Measurements from ENCODE around the gene TUBB2B. TPM values are rescaled to one million over a fixed set of nuclear protein-coding genes. Genes with fewer than 3 reads are reported as not detected.

The TUBB2B gene
- total and polyA plus RNA-seq, 9 of the 15 experiments (the other 6 are each of a cell fraction or from before 2014, with no cell fraction given): 0.11 to 9.7 (median 4.6) TPM

DNA sequence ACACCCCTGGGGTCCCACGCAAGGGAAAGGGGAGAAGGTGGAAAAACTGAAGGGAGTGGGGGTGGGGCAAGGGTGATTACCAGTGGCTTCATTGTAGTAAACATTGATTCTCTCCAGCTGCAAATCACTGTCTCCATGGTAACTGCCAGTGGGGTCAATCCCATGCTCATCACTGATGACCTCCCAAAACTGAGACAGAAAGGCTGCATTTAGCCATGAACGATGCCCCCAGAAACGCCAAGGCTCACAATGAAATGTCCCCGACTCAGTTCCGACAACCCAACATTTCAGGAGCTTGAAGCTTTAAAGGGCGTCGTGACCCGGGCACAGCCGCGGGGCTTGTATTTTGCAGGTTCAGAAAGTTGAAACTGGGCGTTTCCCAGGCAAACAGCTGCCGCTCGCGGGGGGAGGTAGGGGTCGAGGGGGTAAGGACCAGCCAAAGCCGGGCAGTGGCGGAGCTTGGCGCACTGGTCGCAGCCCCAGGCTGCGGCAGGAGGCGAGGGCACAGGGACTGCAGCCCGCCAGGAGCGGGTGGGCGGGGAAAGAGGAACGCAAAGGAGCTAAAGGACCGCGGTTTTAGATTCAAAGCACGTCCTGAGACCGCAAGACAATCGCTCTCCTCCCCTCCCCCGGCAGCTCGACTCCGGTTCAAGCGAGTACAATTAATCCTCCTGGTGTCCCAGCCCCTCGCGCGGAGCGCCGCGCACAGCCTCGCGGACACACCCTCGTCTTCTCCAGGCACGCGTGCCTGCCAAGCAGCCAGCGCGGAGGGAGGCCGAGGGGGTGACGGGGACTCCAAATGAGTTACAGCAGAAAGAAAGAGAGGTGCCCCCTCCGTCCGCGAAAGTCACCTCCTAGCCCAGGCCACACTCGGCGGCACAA lies 731 bp downstream of the TUBB2B start (continued):
- TF ChIP-seq, protein P1, sequence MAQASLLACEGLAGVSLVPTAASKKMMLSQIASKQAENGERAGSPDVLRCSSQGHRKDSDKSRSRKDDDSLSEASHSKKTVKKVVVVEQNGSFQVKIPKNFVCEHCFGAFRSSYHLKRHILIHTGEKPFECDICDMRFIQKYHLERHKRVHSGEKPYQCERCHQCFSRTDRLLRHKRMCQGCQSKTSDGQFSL (CRISPR knock-in tag; IDR thresholded peaks at IDR 0.05): no peak
- TF ChIP-seq, protein P1 (tag; IDR thresholded peaks at IDR 0.05): no peak
- TF ChIP-seq, protein P2, sequence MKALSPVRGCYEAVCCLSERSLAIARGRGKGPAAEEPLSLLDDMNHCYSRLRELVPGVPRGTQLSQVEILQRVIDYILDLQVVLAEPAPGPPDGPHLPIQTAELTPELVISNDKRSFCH (CRISPR knock-in tag; IDR thresholded peaks at IDR 0.05): no peak
- TF ChIP-seq, protein P2 (tag; IDR thresholded peaks at IDR 0.05): 0 out of 2 replicates have a peak, but pooled peaks have one; percentile 77
- no peak for TF ChIP-seq NCOA4 (IDR thresholded peaks at IDR 0.05; ENCODE audit: partially characterized antibody)
- 0 out of 2 replicates have a peak, but pooled peaks have one; percentile 34 for TF ChIP-seq NR2C2 (CRISPR knock-in tag; IDR thresholded peaks at IDR 0.05)
- no peak for TF ChIP-seq NR2C2 (tag; IDR thresholded peaks at IDR 0.05)
- TF ChIP-seq, protein P3, sequence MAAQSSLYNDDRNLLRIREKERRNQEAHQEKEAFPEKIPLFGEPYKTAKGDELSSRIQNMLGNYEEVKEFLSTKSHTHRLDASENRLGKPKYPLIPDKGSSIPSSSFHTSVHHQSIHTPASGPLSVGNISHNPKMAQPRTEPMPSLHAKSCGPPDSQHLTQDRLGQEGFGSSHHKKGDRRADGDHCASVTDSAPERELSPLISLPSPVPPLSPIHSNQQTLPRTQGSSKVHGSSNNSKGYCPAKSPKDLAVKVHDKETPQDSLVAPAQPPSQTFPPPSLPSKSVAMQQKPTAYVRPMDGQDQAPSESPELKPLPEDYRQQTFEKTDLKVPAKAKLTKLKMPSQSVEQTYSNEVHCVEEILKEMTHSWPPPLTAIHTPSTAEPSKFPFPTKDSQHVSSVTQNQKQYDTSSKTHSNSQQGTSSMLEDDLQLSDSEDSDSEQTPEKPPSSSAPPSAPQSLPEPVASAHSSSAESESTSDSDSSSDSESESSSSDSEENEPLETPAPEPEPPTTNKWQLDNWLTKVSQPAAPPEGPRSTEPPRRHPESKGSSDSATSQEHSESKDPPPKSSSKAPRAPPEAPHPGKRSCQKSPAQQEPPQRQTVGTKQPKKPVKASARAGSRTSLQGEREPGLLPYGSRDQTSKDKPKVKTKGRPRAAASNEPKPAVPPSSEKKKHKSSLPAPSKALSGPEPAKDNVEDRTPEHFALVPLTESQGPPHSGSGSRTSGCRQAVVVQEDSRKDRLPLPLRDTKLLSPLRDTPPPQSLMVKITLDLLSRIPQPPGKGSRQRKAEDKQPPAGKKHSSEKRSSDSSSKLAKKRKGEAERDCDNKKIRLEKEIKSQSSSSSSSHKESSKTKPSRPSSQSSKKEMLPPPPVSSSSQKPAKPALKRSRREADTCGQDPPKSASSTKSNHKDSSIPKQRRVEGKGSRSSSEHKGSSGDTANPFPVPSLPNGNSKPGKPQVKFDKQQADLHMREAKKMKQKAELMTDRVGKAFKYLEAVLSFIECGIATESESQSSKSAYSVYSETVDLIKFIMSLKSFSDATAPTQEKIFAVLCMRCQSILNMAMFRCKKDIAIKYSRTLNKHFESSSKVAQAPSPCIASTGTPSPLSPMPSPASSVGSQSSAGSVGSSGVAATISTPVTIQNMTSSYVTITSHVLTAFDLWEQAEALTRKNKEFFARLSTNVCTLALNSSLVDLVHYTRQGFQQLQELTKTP (IDR thresholded peaks at IDR 0.05; ENCODE audit: low read depth in 1 of 2, partially characterized antibody in 2 of 2): no peak
- TF ChIP-seq, protein P4, sequence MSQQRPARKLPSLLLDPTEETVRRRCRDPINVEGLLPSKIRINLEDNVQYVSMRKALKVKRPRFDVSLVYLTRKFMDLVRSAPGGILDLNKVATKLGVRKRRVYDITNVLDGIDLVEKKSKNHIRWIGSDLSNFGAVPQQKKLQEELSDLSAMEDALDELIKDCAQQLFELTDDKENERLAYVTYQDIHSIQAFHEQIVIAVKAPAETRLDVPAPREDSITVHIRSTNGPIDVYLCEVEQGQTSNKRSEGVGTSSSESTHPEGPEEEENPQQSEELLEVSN (IDR thresholded peaks at IDR 0.05; ENCODE audit: borderline replicate concordance in 1 of 2, extremely low read depth in 1 of 2, insufficient read depth in 1 of 2, insufficient read length in 1 of 2, low read depth in 1 of 2, low read length in 1 of 2, poor library complexity in 1 of 2, severe bottlenecking in 1 of 2): peak; percentile 63 to 91
- TF ChIP-seq, protein P5, sequence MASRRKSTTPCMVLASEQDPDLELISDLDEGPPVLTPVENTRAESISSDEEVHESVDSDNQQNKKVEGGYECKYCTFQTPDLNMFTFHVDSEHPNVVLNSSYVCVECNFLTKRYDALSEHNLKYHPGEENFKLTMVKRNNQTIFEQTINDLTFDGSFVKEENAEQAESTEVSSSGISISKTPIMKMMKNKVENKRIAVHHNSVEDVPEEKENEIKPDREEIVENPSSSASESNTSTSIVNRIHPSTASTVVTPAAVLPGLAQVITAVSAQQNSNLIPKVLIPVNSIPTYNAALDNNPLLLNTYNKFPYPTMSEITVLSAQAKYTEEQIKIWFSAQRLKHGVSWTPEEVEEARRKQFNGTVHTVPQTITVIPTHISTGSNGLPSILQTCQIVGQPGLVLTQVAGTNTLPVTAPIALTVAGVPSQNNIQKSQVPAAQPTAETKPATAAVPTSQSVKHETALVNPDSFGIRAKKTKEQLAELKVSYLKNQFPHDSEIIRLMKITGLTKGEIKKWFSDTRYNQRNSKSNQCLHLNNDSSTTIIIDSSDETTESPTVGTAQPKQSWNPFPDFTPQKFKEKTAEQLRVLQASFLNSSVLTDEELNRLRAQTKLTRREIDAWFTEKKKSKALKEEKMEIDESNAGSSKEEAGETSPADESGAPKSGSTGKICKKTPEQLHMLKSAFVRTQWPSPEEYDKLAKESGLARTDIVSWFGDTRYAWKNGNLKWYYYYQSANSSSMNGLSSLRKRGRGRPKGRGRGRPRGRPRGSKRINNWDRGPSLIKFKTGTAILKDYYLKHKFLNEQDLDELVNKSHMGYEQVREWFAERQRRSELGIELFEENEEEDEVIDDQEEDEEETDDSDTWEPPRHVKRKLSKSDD (conservative IDR thresholded peaks at IDR 0.05; ENCODE audit: low read length): no peak
- TF ChIP-seq IFI16 (CRISPR knock-in tag; IDR thresholded peaks at IDR 0.05): no peak
- TF ChIP-seq, protein P6, sequence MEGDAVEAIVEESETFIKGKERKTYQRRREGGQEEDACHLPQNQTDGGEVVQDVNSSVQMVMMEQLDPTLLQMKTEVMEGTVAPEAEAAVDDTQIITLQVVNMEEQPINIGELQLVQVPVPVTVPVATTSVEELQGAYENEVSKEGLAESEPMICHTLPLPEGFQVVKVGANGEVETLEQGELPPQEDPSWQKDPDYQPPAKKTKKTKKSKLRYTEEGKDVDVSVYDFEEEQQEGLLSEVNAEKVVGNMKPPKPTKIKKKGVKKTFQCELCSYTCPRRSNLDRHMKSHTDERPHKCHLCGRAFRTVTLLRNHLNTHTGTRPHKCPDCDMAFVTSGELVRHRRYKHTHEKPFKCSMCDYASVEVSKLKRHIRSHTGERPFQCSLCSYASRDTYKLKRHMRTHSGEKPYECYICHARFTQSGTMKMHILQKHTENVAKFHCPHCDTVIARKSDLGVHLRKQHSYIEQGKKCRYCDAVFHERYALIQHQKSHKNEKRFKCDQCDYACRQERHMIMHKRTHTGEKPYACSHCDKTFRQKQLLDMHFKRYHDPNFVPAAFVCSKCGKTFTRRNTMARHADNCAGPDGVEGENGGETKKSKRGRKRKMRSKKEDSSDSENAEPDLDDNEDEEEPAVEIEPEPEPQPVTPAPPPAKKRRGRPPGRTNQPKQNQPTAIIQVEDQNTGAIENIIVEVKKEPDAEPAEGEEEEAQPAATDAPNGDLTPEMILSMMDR (IDR thresholded peaks at IDR 0.05 in 2 of 3, conservative IDR thresholded peaks at IDR 0.05 in 1 of 3; ENCODE audit: insufficient read depth in 2 of 3, low read depth in 1 of 3, low read length in 3 of 3): no peak
- TF ChIP-seq TEAD2 (tag; IDR thresholded peaks at IDR 0.05): no peak
